ENCODE results near the gene FECH. TPM values are rescaled to one million over a fixed set of nuclear protein-coding genes. Genes with fewer than 3 reads are reported as not detected.

The FECH gene
- total RNA-seq, 8 experiments from 2014 or later: 7.6 to 29.8 (median 18.5) TPM

DNA sequence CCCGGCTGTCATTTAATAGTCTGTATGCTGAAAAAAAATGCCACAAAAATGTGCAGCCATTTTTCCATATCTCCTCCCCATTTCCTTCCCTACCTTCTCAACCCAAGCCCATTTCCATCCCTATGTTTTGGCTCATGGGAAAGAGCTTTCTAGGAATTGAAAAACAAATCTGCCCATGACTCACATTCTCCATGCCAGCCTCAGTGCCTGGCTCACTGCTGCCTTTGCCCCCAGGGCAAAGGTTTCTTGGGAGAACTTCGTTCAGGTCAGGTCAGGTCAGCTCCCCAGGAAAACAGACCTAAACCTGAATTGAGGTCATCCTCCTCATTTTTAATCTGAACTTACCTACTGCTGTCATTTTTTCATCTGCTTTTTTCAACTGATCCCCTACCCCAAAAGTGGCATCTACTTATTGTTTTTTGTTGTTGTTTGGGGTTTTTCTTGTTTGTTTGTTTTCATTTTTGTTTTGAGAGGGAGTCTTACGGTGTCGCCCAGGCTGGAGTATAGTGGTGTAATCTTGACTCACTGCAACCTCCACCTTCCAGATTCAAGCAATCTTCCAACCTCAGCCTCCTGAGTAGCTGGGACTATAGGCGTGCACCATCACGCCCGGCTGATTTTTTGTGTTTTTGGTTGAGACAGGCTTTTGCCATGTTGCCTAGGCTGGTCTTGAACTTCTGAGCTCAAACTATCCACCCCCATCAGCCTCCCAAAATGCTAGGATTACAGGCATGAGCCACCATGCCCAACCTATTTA lies 66.7 kb downstream of the FECH start:
- no peak for ATAC-seq (replicated peaks in 6 of 8)
- Histone ChIP-seq H3K27ac (no peak overlapping the region), H3K4me1 (replicated peaks in 1 of 2) (peaks cover 0 to 3% of the 10 kb centered on the region in 2 donors), H3K4me3 (no peak overlapping the region)
- in situ Hi-C loops (cut with MboI; ENCODE audit: low pct_unique_long_range_greater_than_20kb in 2 of 9, low sequenced_read_pairs in 9 of 9, unreplicated experiment in 9 of 9): no loop called here
- WGBS, 10 experiments: 0 to 92% (median 81%) methylated on average over 1 to 6 of the region's 7 CpGs; no CpG with 5 or more reads in 1 of the 10 experiments

DNA sequence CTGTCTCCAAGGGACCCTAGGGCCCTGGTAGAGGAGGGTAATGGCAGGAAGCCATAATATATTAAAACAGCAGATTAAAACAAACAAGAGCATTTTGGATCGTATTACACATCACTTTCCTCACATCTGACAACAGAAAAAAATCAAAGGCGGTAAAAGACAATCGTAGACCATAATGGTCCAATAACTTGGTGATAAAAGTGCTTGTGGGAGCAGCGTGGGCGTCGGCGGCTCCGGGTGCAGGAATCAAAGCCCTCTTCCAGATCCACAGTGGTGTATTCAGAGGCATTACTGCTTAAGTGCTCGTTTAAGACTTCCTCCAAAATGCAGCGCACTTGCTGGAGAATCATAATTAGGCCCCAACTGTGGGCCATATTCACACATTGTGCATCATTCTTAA lies 68.0 kb downstream of the FECH start:
- in situ Hi-C loops (cut with MboI; ENCODE audit: low pct_unique_long_range_greater_than_20kb in 2 of 9, low sequenced_read_pairs in 9 of 9, unreplicated experiment in 9 of 9): no loop called here
- Histone ChIP-seq H3K4me3 (no peak overlapping the region), H3K27ac (no peak overlapping the region), H3K4me1 (replicated peaks in 1 of 2) (peaks cover 0 to 2% of the 10 kb centered on the region in 2 donors)
- ATAC-seq (replicated peaks in 6 of 8): no peak
- 26 to 100% (median 57%) methylated on average over 1 to 10 of the region's 10 CpGs; no CpG with 5 or more reads in 2 of the 10 experiments for WGBS, 10 experiments

DNA sequence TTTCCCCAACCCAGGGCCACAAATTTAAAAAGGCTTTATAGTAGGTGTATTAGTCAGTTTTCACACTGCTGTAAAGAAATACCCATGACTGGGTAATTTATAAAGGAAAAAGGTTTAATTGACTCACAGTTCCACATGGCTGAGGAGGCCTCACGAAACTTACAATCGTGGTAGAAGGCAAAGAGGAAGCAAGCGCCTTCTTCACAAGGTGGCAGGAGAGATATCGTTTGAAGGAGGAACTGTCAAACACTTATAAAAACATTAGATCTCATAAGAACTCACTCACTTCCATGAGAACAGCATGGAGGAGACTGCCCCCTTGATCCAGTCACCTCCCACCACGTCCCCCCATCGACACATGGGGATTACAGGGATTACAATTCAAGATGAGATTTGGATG lies 70.4 kb downstream of the FECH start:
- Histone ChIP-seq H3K4me3 (no peak overlapping the region), H3K27ac (no peak overlapping the region), H3K4me1 (replicated peaks in 1 of 2) (peaks cover 0 to 2% of the 10 kb centered on the region in 2 donors)
- in situ Hi-C loops (cut with MboI; ENCODE audit: low pct_unique_long_range_greater_than_20kb in 2 of 9, low sequenced_read_pairs in 9 of 9, unreplicated experiment in 9 of 9): no loop called here
- 31 to 100% (median 85%) methylated on average over 1 to 4 of the region's 6 CpGs; no CpG with 5 or more reads in 2 of the 10 experiments for WGBS, 10 experiments
- no peak for ATAC-seq (replicated peaks in 6 of 8)

DNA sequence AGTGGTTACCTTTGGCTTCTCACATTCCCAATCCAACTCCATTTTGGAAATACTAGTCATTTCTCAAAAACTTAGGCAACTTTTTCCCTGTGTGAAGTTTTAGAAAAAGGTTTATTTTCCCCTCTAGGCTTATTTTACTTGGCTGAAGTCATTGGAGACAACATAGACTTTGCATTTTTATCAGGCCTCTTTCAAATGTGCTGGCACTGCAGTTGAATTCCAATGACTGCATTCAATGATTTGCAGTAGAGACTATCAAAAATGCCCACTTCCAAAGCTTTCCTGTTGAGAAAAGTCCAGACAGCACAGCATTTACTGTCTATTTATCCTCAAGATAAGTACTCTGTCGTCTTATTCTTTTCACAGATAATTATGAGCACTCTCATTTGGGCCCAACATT lies 81.3 kb downstream of the FECH start:
- Histone ChIP-seq H3K27ac (no peak overlapping the region), H3K4me1 (replicated peaks in 1 of 2) (no peaks in the 10 kb centered on the region), H3K4me3 (no peak overlapping the region)
- no peak for ATAC-seq (replicated peaks in 6 of 8)
- in situ Hi-C loops (cut with MboI; ENCODE audit: low pct_unique_long_range_greater_than_20kb in 2 of 9, low sequenced_read_pairs in 9 of 9, unreplicated experiment in 9 of 9): no loop called here
- 0 to 91% (median 20%) methylated on average over 1 of the region's 1 CpG; no CpG with 5 or more reads in 3 of the 10 experiments for WGBS, 10 experiments

DNA sequence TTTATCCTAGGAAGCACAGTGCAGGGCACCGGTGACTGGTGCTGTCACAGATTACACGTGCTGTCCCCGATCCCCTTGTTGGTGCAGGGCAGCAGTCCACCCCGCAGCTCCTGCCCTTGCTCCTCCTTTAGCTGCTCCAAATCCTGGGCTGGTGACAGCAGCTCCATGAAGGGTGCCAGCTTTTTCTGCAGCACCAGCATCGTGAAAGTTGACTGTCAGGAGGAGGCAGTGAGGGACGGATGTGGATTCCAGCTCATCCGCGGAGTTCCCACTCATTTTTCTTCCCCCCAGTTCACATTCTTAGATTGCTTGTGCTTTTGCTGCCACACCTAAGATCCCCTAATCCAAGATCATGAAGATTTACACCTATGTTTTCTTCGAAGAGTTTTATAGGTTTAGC lies 83.9 kb downstream of the FECH start:
- Histone ChIP-seq H3K27ac (no peak overlapping the region), H3K4me1 (replicated peaks in 1 of 2) (no peaks in the 10 kb centered on the region), H3K4me3 (no peak overlapping the region)
- no peak for ATAC-seq (replicated peaks in 6 of 8)
- in situ Hi-C loops (cut with MboI; ENCODE audit: low pct_unique_long_range_greater_than_20kb in 2 of 9, low sequenced_read_pairs in 9 of 9, unreplicated experiment in 9 of 9): no loop called here
- WGBS, 10 experiments: 33 to 100% (median 74%) methylated on average over 1 to 6 of the region's 9 CpGs; no CpG with 5 or more reads in 2 of the 10 experiments

DNA sequence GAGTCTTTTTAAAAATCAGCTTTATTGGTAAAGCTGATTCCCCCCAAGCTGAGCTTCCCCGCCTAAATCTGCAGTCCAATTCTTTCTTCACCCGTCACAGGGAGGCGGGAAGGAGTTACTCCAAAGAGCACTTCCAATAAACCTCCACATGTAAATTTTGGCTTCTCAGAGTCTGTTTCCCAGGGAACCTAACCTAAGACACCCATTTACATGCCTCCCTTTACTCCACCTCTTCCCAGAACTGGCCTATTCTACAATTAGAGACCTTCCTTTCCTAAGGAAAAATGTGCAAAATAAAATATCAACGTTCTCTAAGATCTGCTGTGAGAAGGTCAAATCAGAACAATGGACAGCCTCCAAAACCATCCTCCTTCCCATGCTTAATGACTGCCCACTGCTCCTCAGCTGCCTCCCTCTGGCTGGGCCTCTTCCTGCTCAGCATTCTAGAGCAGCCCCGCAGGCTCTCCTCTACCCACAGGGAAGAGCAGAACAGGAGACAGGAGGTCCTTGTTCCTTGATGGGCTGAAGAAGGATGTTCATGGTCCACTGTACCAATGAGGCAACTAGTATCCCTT lies 87.7 kb downstream of the FECH start:
- Histone ChIP-seq H3K27ac (no peak overlapping the region), H3K4me3 (no peak overlapping the region), H3K4me1 (replicated peaks in 1 of 2) (no peaks in the 10 kb centered on the region)
- in situ Hi-C loops (cut with MboI; ENCODE audit: low pct_unique_long_range_greater_than_20kb in 2 of 9, low sequenced_read_pairs in 9 of 9, unreplicated experiment in 9 of 9): no loop called here
- peak in 3 of 8 experiments; percentile 51 to 84 (median 71) for ATAC-seq (replicated peaks in 6 of 8)
- WGBS, 10 experiments: 30 to 100% (median 71%) methylated on average over 1 to 4 of the region's 5 CpGs

Other genes starting within 250 kb of the FECH start
- 10 to 100 TPM in 5 of 8 experiments, under 1 TPM in 2, not detected in 1; 0.05 to 33.6 (median 21.3) TPM for gene ST8SIA3, start 234.1 kb downstream of the FECH start, total RNA-seq
- 10 to 100 TPM in 3 of 8 experiments, 1 to 10 TPM in 2, under 1 TPM in 3; 0.20 to 27.1 (median 9.5) TPM for gene ONECUT2, start 151.3 kb downstream of the FECH start, total RNA-seq
- gene NARS1, start 35.1 kb upstream of the FECH start, total RNA-seq: 100 to 1,000 TPM; 108 to 227 (median 158) TPM
- 10 to 100 TPM in 1 of 8 experiments, 1 to 10 TPM in 2, under 1 TPM in 5; under 0.01 to 16.7 (median 0.81) TPM for gene ATP8B1, start 216.6 kb upstream of the FECH start, total RNA-seq

Data from motor neuron (in vitro differentiated cells).